Ectodermal cell (in vitro differentiated cells): ENCODE measurements around the gene CENPF.

Source experiments
- H3K27ac ChIP-seq: 2 replicates; pipeline ENCODE4 v1.7.0; 2013; ENCODE audit warnings: mild to moderate bottlenecking, low read depth, low read length; ENCODE audit not compliant: insufficient read depth, poor library complexity, severe bottlenecking
- H3K27me3 ChIP-seq: 2 replicates; pipeline ENCODE4 v1.7.0; 2013; ENCODE audit warnings: mild to moderate bottlenecking, low read length; ENCODE audit not compliant: insufficient read depth, control insufficient read depth, poor library complexity, severe bottlenecking
- H3K36me3 ChIP-seq: one replicate; pipeline ENCODE4 v1.7.0; 2013; ENCODE audit warnings: low read length; ENCODE audit not compliant: control insufficient read depth, insufficient read depth
- H3K4me1 ChIP-seq: one replicate; pipeline ENCODE4 v1.7.0; 2013; ENCODE audit warnings: low read length; ENCODE audit not compliant: control insufficient read depth, insufficient read depth
- H3K4me3 ChIP-seq: 2 replicates; pipeline ENCODE4 v1.7.0; 2013; ENCODE audit warnings: low read depth, low read length, control low read depth; ENCODE audit not compliant: insufficient read depth
- H3K9me3 ChIP-seq: 2 replicates; pipeline ENCODE4 v1.7.0; 2013; ENCODE audit warnings: mild to moderate bottlenecking, low read length, moderate library complexity; ENCODE audit not compliant: control insufficient read depth
- WGBS, 2 experiments: methylation state at CpG; one replicate each; pipeline ENCODE4 v1.1.7; 2013; ENCODE audit warnings: missing lambda C conversion rate in 2 of 2; 5-methylcytosine and 5-hydroxymethylcytosine counted together

CENPF gene

DNA sequence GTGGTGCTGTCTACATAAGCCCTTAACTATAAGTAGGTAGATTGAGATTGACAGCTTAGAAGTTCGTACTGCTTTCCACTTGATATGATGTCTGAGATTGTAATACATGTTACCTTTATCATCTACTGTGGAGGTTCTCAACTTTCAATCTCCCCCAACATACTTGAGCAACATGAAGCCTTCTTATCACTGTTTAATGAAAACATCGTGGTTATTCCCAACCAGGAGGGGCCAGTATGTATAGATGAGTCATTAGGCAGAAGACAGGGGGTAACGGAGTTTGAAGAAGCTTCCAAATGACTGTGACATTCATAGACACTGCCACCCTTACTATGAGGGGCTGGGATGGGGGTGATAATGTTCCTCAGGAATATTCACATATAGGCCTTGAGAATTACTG lies 36.0 kb downstream of the CENPF start:
- H3K27ac ChIP-seq = no peak overlapping the region
- no peaks in the 10 kb centered on the region for H3K4me1 ChIP-seq
- no peaks in the 10 kb centered on the region for H3K9me3 ChIP-seq
- no peaks in the 10 kb centered on the region for H3K27me3 ChIP-seq
- 97 to 100% methylated on average over 2 to 3 of the region's 3 CpGs for WGBS, 2 experiments
- peaks cover 77% of the 10 kb centered on the region for H3K36me3 ChIP-seq
- no peak overlapping the region for H3K4me3 ChIP-seq

DNA sequence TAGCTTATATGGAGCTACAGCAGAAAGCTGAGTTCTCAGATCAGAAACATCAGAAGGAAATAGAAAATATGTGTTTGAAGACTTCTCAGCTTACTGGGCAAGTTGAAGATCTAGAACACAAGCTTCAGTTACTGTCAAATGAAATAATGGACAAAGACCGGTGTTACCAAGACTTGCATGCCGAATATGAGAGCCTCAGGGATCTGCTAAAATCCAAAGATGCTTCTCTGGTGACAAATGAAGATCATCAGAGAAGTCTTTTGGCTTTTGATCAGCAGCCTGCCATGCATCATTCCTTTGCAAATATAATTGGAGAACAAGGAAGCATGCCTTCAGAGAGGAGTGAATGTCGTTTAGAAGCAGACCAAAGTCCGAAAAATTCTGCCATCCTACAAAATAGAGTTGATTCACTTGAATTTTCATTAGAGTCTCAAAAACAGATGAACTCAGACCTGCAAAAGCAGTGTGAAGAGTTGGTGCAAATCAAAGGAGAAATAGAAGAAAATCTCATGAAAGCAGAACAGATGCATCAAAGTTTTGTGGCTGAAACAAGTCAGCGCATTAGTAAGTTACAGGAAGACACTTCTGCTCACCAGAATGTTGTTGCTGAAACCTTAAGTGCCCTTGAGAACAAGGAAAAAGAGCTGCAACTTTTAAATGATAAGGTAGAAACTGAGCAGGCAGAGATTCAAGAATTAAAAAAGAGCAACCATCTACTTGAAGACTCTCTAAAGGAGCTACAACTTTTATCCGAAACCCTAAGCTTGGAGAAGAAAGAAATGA lies 37.6 kb downstream of the CENPF start:
- H3K36me3 ChIP-seq = peaks cover 77% of the 10 kb centered on the region
- no peaks in the 10 kb centered on the region for H3K4me1 ChIP-seq
- H3K9me3 ChIP-seq = no peaks in the 10 kb centered on the region
- no peak overlapping the region for H3K27ac ChIP-seq
- WGBS, 2 experiments = 95% methylated on average over 6 of the region's 6 CpGs
- H3K4me3 ChIP-seq = no peak overlapping the region
- H3K27me3 ChIP-seq = no peaks in the 10 kb centered on the region

DNA sequence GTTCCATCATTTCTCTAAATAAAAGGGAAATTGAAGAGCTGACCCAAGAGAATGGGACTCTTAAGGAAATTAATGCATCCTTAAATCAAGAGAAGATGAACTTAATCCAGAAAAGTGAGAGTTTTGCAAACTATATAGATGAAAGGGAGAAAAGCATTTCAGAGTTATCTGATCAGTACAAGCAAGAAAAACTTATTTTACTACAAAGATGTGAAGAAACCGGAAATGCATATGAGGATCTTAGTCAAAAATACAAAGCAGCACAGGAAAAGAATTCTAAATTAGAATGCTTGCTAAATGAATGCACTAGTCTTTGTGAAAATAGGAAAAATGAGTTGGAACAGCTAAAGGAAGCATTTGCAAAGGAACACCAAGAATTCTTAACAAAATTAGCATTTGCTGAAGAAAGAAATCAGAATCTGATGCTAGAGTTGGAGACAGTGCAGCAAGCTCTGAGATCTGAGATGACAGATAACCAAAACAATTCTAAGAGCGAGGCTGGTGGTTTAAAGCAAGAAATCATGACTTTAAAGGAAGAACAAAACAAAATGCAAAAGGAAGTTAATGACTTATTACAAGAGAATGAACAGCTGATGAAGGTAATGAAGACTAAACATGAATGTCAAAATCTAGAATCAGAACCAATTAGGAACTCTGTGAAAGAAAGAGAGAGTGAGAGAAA lies 38.4 kb downstream of the CENPF start:
- Histone ChIP-seq H3K4me1 (no peaks in the 10 kb centered on the region), H3K9me3 (no peaks in the 10 kb centered on the region), H3K4me3 (no peak overlapping the region), H3K36me3 (peaks cover 83% of the 10 kb centered on the region), H3K27me3 (no peaks in the 10 kb centered on the region), H3K27ac (no peak overlapping the region)
- WGBS, 2 experiments = 98% methylated on average over 2 of the region's 2 CpGs

DNA sequence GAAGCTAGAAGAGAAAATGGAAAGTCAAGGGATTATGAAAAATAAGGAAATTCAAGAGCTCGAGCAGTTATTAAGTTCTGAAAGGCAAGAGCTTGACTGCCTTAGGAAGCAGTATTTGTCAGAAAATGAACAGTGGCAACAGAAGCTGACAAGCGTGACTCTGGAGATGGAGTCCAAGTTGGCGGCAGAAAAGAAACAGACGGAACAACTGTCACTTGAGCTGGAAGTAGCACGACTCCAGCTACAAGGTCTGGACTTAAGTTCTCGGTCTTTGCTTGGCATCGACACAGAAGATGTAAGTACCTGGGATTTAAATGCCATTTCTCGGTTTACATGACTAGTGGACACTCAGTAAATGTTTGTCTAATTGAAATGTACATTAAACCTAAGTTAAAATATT lies 40.0 kb downstream of the CENPF start:
- Histone ChIP-seq H3K27me3 (no peaks in the 10 kb centered on the region), H3K9me3 (no peaks in the 10 kb centered on the region), H3K36me3 (peaks cover 81% of the 10 kb centered on the region), H3K4me3 (no peak overlapping the region), H3K27ac (no peak overlapping the region), H3K4me1 (no peaks in the 10 kb centered on the region)
- 94 to 96% methylated on average over 7 to 8 of the region's 8 CpGs for WGBS, 2 experiments

DNA sequence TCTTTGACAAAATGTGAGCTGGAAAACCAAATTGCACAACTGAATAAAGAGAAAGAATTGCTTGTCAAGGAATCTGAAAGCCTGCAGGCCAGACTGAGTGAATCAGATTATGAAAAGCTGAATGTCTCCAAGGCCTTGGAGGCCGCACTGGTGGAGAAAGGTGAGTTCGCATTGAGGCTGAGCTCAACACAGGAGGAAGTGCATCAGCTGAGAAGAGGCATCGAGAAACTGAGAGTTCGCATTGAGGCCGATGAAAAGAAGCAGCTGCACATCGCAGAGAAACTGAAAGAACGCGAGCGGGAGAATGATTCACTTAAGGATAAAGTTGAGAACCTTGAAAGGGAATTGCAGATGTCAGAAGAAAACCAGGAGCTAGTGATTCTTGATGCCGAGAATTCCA lies 42.7 kb downstream of the CENPF start:
- H3K4me1 ChIP-seq = no peaks in the 10 kb centered on the region
- peaks cover 79% of the 10 kb centered on the region for H3K36me3 ChIP-seq

DNA sequence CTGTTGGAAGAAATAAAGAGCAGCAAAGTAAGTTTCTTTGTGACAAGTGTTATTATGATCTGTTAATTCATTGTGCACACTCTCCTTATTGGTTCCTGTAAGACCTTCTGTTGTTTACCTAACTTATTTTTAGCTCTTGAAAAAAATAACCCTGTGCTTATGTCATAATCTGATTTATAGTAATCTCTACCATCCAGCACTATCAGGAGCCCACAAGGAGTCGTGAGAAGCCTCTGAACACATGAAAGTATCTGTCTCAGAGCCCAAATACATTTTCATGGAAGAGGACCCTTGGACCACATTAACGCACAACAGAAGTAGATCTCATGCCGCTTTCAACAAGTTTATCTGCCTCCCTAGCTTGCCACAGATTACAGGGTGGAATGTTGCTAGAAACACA lies 45.8 kb downstream of the CENPF start:
- Histone ChIP-seq H3K27ac (no peak overlapping the region), H3K9me3 (no peaks in the 10 kb centered on the region), H3K27me3 (no peaks in the 10 kb centered on the region), H3K36me3 (peaks cover 78% of the 10 kb centered on the region), H3K4me1 (no peaks in the 10 kb centered on the region), H3K4me3 (no peak overlapping the region)
- 91 to 98% methylated on average over 3 of the region's 3 CpGs for WGBS, 2 experiments

More for the DNA sequence above, 42.7 kb downstream of the CENPF start:
- 96 to 97% methylated on average over 10 of the region's 10 CpGs for WGBS, 2 experiments
- no peaks in the 10 kb centered on the region for H3K27me3 ChIP-seq
- H3K27ac ChIP-seq = no peak overlapping the region
- H3K4me3 ChIP-seq = no peak overlapping the region
- no peaks in the 10 kb centered on the region for H3K9me3 ChIP-seq

DNA sequence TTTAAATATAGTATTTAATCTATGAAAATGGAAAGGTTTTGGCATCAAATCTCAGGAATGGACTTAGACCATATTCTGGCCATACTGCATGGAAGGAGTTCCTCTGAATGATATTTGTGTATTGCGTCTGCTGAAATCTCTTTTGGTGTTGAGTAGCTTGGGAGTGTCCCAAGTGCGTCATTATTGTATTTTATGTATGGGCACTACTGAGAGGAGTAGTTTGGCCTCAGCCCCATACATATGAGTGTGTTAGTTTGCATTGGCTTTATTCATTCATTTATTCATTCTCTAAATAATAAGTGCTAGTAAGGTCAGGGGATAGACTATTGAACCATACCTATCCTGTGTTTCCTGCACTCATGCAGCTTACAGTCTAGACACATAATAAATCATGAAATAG lies 46.6 kb downstream of the CENPF start:
- Histone ChIP-seq H3K27me3 (no peaks in the 10 kb centered on the region), H3K27ac (no peak overlapping the region), H3K4me3 (no peak overlapping the region), H3K4me1 (no peaks in the 10 kb centered on the region), H3K9me3 (no peaks in the 10 kb centered on the region), H3K36me3 (peaks cover 77% of the 10 kb centered on the region)
- 94 to 97% methylated on average over 2 of the region's 2 CpGs for WGBS, 2 experiments

DNA sequence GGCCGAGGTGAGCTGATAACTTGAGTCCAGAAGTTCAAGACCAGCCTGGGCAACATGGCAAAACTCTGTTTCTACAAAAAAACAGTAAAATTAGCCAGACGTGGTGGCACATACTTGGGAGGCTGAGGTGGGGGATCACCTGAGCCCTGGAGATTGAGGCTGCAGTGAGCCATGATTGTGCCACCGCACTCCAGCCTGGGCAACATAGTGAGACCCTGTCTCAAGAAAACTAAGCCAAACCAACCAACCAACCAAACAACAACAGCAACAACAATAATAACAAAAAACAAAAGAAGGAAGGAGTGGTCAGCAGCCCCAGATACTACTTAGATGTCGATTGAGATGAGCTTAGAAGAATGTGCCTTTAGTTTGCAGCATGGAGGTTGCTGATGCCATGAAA lies 47.7 kb downstream of the CENPF start:
- Histone ChIP-seq H3K27me3 (no peaks in the 10 kb centered on the region), H3K27ac (no peak overlapping the region), H3K4me1 (no peaks in the 10 kb centered on the region), H3K4me3 (no peak overlapping the region), H3K36me3 (peaks cover 75% of the 10 kb centered on the region), H3K9me3 (no peaks in the 10 kb centered on the region)
- WGBS, 2 experiments = 90 to 97% methylated on average over 4 of the region's 4 CpGs

DNA sequence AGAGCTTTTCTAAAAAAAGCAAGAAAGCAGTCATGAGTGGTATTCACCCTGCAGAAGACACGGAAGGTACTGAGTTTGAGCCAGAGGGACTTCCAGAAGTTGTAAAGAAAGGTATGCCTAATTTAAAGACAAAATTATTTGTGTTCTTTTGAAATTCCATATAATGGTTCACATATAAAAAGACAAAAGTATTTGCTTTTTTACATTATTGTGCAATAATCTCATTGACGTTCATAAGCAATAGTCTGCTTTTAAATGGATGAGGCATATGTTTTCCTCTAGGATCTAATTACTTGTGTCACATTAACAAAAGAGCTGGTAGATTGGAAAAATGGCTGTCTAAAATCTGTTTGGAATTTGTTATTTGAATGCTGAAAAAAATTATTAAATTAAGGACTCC lies 54.3 kb downstream of the CENPF start:
- WGBS, 2 experiments = 94 to 100% methylated on average over 2 of the region's 2 CpGs
- Histone ChIP-seq H3K27ac (no peak overlapping the region), H3K4me1 (no peaks in the 10 kb centered on the region), H3K9me3 (no peaks in the 10 kb centered on the region), H3K4me3 (no peak overlapping the region), H3K36me3 (peaks cover 58% of the 10 kb centered on the region), H3K27me3 (no peaks in the 10 kb centered on the region)

DNA sequence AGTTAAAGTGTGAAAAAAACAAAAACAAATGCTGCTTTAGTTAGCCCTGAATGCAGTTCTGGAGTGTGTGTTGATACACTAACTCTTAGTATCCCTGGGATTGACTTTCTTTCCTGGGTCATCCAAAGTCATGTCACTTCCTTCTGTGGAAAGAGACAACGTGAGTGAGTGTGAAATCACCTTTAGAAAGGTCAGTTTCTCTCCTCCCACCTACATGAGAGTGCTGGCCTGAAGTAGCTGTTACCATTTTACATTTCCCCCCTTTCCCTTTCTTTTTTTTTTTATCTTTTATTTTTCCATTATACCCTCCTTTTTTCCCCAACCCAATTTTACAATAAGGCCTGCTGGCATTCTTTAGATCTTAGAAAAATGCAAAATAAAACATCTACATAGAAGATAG lies 55.2 kb downstream of the CENPF start:
- H3K27me3 ChIP-seq = no peaks in the 10 kb centered on the region
- H3K9me3 ChIP-seq = no peaks in the 10 kb centered on the region
- peaks cover 56% of the 10 kb centered on the region for H3K36me3 ChIP-seq
- H3K4me3 ChIP-seq = no peak overlapping the region
- 91 to 97% methylated on average over 1 of the region's 1 CpG for WGBS, 2 experiments
- H3K27ac ChIP-seq = no peak overlapping the region
- no peaks in the 10 kb centered on the region for H3K4me1 ChIP-seq
